GM19193 (cell line): ENCODE results near the gene PTPRT.

ENCODE experiments used
- POLR2A ChIP-seq: IDR thresholded peaks from 4 replicates; pipeline ENCODE4 v1.6.1; 2011; ENCODE audit not compliant: insufficient read depth, insufficient read length; ENCODE audit errors: extremely low read depth

Gene PTPRT

GRCh38 chr20:42610070-42610469, 579.6 kb downstream of the PTPRT start:
- TF ChIP-seq POLR2A, result no peak

- TF ChIP-seq POLR2A, result no peak
These were observed 580.1 kb downstream of the PTPRT start for GRCh38 chr20:42609618-42610017.

DNA sequence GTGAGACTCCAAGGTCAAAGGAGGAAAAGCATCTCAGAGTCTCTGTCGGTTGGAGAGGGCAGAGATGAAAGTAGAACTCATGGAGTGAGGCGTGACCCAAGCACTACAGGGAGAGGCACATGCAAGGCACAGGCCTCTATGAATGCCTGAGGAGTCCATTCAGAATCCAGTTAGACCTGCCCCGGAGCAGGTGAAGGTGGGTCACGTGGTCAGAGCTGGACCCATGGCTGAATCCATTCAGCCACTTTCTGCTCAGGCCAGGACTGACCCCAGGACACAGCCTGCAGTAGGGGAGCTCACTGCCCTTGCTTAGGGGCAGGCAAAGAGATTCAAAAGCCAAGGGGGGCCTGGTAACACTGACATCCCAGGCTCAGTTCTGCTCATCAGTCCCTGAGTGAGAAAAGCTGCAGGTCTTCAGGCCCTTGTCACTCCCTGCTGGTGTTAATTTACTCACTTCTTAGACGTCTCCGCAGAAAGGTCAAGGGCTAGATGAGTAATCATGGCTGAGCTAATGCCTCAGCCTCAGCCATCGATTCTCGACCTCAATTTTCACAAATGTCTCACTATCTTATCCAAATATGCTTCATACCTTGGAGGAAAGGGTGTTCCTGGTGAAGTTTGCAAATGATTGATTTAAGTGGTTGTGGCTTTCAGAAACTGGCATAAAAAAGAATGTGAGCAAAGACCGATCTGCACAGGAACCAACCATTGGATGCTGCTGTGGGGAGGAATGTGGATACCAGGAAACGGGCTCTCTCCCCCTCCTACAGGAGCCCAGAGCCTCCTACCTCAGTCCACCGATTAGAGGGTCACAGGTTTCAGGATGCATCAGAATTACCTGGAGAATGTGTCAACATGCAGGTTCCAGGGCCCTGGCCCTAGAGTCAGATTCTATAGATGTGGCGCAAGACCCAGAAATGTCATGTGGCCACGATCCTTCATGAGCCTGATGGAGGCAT, 584.4 kb downstream of the PTPRT start:
- no peak for TF ChIP-seq POLR2A

DNA sequence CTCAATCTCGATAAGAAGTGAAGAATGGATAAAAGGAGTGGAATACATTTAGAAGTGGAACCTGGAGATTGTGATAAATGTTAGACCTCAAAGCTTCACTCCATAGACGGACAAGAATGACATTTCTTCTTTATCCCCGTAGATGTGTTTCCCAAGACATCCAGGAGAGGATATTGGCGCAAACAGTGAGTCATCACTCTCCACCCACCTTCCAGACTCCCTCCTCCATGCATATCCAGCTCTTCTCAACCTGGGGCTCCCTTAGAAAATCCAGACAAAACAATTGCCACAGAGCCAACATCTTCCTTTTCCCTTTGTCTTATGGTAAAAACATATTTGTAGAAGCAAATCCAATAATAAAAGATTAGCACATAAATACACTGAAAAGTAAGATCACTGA, 586.1 kb downstream of the PTPRT start:
- TF ChIP-seq POLR2A, result no peak

GRCh38 chr20:42598581-42598980, 591.1 kb downstream of the PTPRT start:
- no peak for TF ChIP-seq POLR2A

- no peak for TF ChIP-seq POLR2A
These were observed 594.1 kb downstream of the PTPRT start for GRCh38 chr20:42595625-42596024.

DNA sequence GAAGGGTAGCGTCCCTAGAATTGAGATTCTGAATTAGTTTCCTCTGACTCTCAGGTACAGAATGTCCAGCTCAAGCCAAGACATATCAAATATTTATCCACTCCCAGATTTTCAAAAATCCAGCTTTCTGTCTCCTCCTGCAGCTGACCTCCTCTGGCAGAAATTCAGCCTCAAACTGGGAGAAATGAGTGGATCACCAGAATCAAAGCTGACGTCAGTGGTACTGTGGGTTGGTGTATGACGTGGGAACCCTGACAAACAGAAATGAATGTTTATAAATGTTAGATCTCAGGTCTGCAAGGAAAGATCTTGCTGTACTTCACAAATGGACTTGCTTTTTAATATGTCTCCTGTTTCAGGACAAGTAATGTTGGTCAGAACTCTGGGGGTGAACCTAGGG, 595.0 kb downstream of the PTPRT start:
- TF ChIP-seq POLR2A, result no peak

DNA sequence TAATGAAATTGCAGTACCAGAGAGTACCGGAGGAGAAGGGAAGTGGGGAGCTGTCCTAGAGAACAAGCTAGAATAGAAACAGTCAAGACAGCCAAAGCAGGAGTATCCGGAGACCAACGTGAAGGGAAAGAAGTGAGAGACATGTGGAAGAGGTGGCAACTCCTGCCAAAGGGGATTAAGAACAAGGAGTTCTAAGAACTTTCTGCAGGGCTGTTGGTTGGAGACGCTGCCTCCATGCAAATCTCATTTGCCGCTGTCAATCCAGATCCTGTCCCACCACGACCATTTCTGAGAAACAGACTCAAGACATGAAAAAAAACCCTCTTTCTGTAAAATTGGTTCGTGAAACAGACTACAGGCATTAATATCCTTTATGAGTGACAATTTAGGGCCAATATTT, 595.7 kb downstream of the PTPRT start:
- TF ChIP-seq POLR2A, result no peak

DNA sequence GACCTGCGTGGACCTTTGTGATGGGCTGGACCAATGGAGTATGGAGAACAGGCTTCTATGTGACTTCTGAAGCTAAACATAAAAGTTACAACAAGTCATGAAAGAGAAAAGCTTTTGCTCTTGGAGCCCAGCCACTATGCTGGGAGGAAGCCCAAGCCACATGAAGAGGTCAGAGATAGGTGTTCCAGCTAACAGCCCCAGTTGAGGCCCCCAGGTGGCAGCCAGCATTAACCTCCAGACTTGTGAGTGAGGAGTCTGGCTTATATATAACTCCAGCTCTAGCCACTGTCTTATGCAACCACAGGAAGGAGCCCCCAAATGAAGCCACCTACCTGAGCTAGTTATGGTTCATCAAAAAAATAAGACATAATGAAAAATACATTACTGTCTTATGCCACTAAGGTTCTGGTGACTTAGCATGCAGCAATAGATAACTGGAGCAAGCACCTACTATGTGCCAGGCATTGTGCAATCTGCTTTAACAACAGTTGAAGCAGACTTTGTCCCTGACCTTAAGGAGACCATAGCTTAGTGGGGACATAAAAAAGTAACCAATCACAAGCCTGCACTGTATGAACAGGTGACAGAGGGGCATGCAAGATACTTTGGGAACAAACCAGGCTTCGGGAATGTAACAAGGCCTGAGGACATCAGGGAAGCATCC, 599.6 kb downstream of the PTPRT start:
- no peak for TF ChIP-seq POLR2A

DNA sequence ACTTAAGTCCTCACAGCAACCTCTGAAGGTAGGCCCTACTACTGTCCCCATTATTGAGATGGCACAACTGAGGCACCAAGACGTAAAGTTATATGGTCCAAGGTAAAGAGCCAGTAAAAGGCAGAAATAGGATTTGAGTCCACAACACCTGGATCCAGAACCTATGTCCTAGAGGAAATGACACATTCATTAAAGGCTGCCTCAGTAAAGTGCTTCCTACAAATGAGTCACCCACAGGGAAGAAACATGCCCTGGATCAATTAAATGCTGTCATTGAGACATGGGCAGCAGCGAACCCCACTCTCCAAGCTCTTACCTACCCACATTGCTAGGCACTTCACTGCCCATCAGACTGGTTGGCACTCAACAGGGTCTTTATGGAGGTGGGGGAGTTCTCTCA, 600.9 kb downstream of the PTPRT start:
- TF ChIP-seq POLR2A, result no peak

DNA sequence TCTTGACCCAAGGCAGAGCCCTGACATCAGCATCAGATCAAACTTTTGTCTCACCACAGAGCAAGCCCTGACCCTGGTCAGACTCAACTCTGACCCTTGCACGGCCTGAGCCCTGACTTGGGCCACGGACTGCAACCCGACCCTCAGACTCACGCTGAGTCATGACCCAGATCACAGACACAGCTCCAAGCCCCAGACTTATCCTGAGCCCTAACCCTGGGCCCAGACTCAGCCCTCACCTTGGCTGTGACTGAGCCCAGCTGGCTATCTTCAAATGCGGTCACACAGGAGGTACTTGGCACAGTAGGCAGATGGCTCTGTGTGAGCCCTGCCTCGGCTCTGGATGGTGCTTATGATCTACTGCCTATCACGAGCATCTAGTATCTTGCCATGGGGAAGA, 602.3 kb downstream of the PTPRT start:
- no peak for TF ChIP-seq POLR2A

GRCh38 chr20:42581311-42581710, 608.4 kb downstream of the PTPRT start:
- TF ChIP-seq POLR2A, result no peak

DNA sequence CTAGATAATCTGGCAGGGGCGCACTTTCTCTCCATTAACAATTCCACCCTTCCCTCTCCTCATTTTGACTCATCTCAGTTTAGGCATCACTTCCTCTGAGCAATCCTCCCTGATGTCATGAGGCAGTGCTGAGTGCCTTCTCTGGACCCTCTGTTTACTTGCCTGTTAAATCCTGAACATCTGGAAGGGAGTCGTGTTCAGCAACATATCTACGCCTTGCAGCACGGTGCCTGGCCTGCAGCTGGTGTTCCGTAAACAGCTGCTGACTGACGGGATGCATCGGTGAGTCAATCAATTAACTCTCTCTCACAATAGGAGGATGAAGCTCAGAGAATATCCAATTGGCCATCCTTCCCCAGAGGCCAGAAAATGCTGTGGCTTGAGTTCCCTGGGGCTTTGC, 613.5 kb downstream of the PTPRT start:
- TF ChIP-seq POLR2A, result no peak

- TF ChIP-seq POLR2A, result no peak
These were observed 617.2 kb downstream of the PTPRT start for GRCh38 chr20:42572320-42573016.

DNA sequence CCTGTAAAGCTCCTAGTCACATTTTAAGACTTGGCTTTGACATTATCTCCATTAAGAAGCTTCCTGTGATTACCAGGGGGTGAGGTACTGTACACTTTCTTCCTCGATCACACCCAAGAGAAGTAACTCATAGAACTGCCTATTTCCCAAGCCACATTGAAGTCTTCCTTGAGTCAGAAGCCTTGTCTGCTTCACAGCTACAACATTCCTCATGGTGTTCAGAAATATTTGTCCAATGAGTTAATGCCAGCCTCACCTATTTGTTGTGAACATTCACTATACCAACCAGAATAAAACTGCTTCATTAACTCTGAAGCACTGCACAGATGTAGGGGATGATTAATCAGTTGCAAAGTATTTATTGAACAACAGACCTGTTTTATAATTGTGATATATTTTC, 622.3 kb downstream of the PTPRT start:
- TF ChIP-seq POLR2A, result no peak
